Panc1 (cell line): Measurements from ENCODE around the gene UBE2M. TPM values are rescaled to one million over a fixed set of nuclear protein-coding genes. Genes with fewer than 3 reads are reported as not detected.

ENCODE experiments used
- ATAC-seq: fragments of 200-7000 bp; cut with Tn5 transposase; 2 replicates; pipeline ENCODE4 v1.9.1; 2020; ENCODE audit warnings: mild to moderate bottlenecking, moderate library complexity
- BruUV-seq: library from RNA; stranded (reverse); fragments of 400-500 nt; replicated peaks from 2 replicates; lab custom pipeline; 2021; lab: Mats Ljungman, UMichigan
- CTCF ChIA-PET: fragments of 300-600 bp; sonication (Branson Sonifier 250); formaldehyde crosslinking; loops from one replicate; lab custom pipeline; 2022; ENCODE audit warnings: antibody characterized with exemption; lab: Charles Lee
- POLR2A ChIA-PET: fragments of 300-600 bp; sonication (Branson Sonifier 250); formaldehyde crosslinking; loops from one replicate; lab custom pipeline; 2022; ENCODE audit warnings: antibody characterized with exemption; lab: Charles Lee
- DNase-seq: peaks from one replicate; pipeline ENCODE4 v3.0.0-alpha.2; 2010; ENCODE audit warnings: low read depth, low spot score
- H3K27ac ChIP-seq: 2 replicates; pipeline ENCODE4 v1.5.1; 2011; ENCODE audit warnings: mild to moderate bottlenecking, low read length, inconsistent platforms
- H3K27me3 ChIP-seq: fragments of 200-500 bp; sonication (Bioruptor generic); 2 replicates; pipeline ENCODE4 v1.6.0; 2014; ENCODE audit warnings: low read length, inconsistent platforms; ENCODE audit not compliant: control insufficient read depth, insufficient read depth
- H3K36me3 ChIP-seq: fragments of 200-500 bp; sonication (Bioruptor generic); 2 replicates; pipeline ENCODE4 v1.5.1; 2014; ENCODE audit warnings: inconsistent platforms, mild to moderate bottlenecking, low read length, moderate library complexity; ENCODE audit not compliant: control insufficient read depth, insufficient read depth
- H3K4me1 ChIP-seq: 2 replicates; pipeline ENCODE4 v1.5.1; 2011; ENCODE audit warnings: inconsistent platforms, mild to moderate bottlenecking, low read length, moderate library complexity; ENCODE audit not compliant: control insufficient read depth, insufficient read depth
- H3K4me3 ChIP-seq, 2 experiments: 2 replicates each; pipeline ENCODE4 v1.5.1; 2011 to 2012; ENCODE audit warnings: low read depth in 2 of 2, low read length in 2 of 2, mild to moderate bottlenecking in 2 of 2, inconsistent platforms in 1 of 2, moderate library complexity in 1 of 2
- H3K9me3 ChIP-seq: fragments of 200-500 bp; sonication (Bioruptor generic); 2 replicates; pipeline ENCODE4 v1.5.1; 2014; ENCODE audit warnings: low read depth, mild to moderate bottlenecking, inconsistent platforms, low read length, moderate library complexity; ENCODE audit not compliant: control insufficient read depth, insufficient read depth
- CTCF ChIP-seq: fragments of 450-650 bp; IDR thresholded peaks from 2 replicates; pipeline ENCODE4 v1.5.1; 2017; ENCODE audit warnings: mild to moderate bottlenecking
- POLR2AphosphoS5 ChIP-seq: IDR thresholded peaks from 2 replicates; pipeline ENCODE4 v1.6.1; 2012; ENCODE audit warnings: mild to moderate bottlenecking, low read depth, low read length, moderate library complexity
- REST ChIP-seq, 2 experiments: IDR thresholded peaks; 2 replicates each; pipeline ENCODE4 v1.6.1; 2011 to 2012; ENCODE audit warnings: low read depth in 2 of 2, control low read depth in 1 of 2, low read length in 1 of 2, mild to moderate bottlenecking in 1 of 2, moderate library complexity in 1 of 2; ENCODE audit not compliant: insufficient read depth in 1 of 2
- SIN3A ChIP-seq: IDR thresholded peaks from 2 replicates; pipeline ENCODE4 v1.6.1; 2012; ENCODE audit warnings: low read depth, mild to moderate bottlenecking, low read length, moderate library complexity, borderline replicate concordance; ENCODE audit not compliant: insufficient read depth
- TCF7L2 ChIP-seq: IDR thresholded peaks from 2 replicates; pipeline ENCODE4 v1.6.1; 2011; ENCODE audit warnings: mild to moderate bottlenecking, low read depth, low read length, inconsistent platforms
- in situ Hi-C: cut with HindIII; loops from 2 replicates; pipeline ENCODE4 v1.10.0; 2016; ENCODE audit warnings: low sequenced_read_pairs, low pct_unique_long_range_greater_than_20kb
- intact Hi-C: fragments of 100-400 bp; cut with micrococcal nuclease; formaldehyde crosslinking; loops from one replicate; pipeline ENCODE4 v1.10.0; 2022; ENCODE audit not compliant: unreplicated experiment
- total RNA-seq: library from RNA; stranded (reverse); gene quantifications from one replicate; pipeline ENCODE4 v1.2.1, GENCODE V29; 2021; ENCODE audit not compliant: unreplicated experiment

Gene UBE2M
- total RNA-seq, 1 experiment from 2014 or later: 189 TPM

DNA sequence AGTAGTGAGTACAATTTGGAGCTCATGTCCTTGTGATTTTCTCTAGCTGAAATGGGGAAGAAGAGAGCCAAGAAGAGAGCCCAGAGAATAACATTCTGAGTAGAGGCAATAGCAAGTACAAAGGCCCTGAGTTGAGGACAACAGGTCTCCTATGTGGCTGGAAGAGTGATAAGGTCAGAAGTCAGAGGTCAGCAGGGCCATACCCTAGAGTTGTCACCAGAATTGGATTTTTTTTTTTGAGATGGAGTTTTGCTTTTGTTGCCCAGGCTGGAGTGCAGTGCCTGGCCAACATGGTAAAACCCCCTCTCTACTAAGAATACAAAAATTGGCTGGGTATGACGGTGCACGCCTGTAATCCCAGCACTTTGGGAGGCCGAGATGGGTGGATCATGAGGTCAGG lies 22.6 kb downstream of the UBE2M start:
- Histone ChIP-seq H3K9me3 (no peaks in the 10 kb centered on the region), H3K27me3 (no peaks in the 10 kb centered on the region; the same call in none of the 2 replicates), H3K27ac (no peak overlapping the region), H3K4me3 (no peak overlapping the region), H3K36me3 (no peaks in the 10 kb centered on the region), H3K4me1 (peaks cover 3% of the 10 kb centered on the region; the same call in 1 of the 2 replicates)
- ATAC-seq: no peak
- DNase-seq: no peak
- CTCF ChIA-PET: no interaction called here
- in situ Hi-C loops: no loop called here
- POLR2A ChIA-PET: interaction anchor here (0.6 kb wide), 1 partner anchor 8 kb away, joined by 4 read pairs; the partner anchor contains the start of gene TRIM28
- intact Hi-C loops: no loop called here
- TF ChIP-seq SIN3A: no peak
- no peak for TF ChIP-seq TCF7L2
- TF ChIP-seq CTCF: no peak
- TF ChIP-seq REST (IDR thresholded peaks at IDR 0.05; ENCODE audit: insufficient read depth in 1 of 2, low read depth in 2 of 2, low read length in 1 of 2): no peak
- TF ChIP-seq POLR2AphosphoS5: no peak
- BruUV-seq: no TSS peak

DNA sequence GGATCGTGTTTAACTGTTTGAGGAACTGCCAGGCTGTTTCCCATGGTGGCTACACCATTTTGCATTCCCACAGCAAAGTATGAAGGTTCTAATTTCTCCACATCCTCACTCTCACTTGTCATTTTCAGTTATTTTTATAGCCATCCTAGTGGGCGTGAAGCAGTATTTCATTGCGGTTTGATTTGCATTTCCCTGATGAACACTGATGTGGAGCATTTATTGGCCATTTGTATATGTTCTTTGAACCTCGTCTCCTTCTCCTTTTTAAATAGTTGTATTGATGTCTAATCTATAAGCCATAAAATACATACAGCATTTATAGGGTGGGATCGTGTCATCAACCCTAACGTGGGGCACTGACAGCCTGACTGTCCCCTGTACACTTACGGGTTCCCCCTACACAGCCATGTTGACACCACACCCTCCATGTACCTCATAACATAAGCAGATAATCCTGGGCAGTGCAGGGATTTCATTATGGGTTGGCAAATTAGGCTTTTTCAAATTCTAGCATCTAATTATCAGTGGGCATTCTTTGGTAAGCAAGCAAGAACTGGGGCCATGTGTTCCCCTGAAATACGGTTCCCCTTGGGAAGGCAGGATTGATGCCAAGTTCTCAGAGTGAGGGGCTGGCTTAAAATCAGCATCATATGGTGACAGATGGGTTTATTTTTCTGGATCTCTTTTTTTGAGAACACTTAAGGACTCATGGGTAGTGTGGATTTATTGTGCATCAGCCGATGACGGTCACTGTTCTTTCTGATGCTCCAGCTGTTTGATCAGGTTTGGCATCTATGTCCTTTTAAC lies 27.2 kb downstream of the UBE2M start:
- no TSS peak for BruUV-seq
- POLR2A ChIA-PET: no interaction called here
- Histone ChIP-seq H3K4me3 (no peak overlapping the region), H3K27ac (no peak overlapping the region), H3K9me3 (no peaks in the 10 kb centered on the region), H3K4me1 (no peaks in the 10 kb centered on the region), H3K36me3 (no peaks in the 10 kb centered on the region), H3K27me3 (no peaks in the 10 kb centered on the region; the same call in 1 of the 2 replicates)
- no peak for ATAC-seq
- TF ChIP-seq POLR2AphosphoS5 (no peak), CTCF (no peak), REST (IDR thresholded peaks at IDR 0.05; ENCODE audit: insufficient read depth in 1 of 2, low read depth in 2 of 2, low read length in 1 of 2) (no peak), SIN3A (no peak), TCF7L2 (no peak)
- in situ Hi-C loops: no loop called here
- no peak for DNase-seq
- CTCF ChIA-PET: interaction anchor here (0.6 kb wide), 1 partner anchor 882 kb away, joined by 5 read pairs; no protein-coding TSS in a partner anchor
- intact Hi-C loops: no loop called here
